NK-92 (cell line): Measurements from ENCODE around the gene KANK3.
"Not testable (repeated sequence)": the region's sequence is repeated elsewhere in the genome, so short reads cannot be mapped to it uniquely, and the experiment has no call there.

ENCODE experiments used
- DNase-seq: peaks from one replicate; lab custom pipeline; 2025; ENCODE audit not compliant: unreplicated experiment; lab: John Stamatoyannopoulos, UW

The KANK3 gene

GRCh38 chr19:8320564-8321066 lies 22.4 kb downstream of the KANK3 start:
- DNase-seq, result no peak

DNA sequence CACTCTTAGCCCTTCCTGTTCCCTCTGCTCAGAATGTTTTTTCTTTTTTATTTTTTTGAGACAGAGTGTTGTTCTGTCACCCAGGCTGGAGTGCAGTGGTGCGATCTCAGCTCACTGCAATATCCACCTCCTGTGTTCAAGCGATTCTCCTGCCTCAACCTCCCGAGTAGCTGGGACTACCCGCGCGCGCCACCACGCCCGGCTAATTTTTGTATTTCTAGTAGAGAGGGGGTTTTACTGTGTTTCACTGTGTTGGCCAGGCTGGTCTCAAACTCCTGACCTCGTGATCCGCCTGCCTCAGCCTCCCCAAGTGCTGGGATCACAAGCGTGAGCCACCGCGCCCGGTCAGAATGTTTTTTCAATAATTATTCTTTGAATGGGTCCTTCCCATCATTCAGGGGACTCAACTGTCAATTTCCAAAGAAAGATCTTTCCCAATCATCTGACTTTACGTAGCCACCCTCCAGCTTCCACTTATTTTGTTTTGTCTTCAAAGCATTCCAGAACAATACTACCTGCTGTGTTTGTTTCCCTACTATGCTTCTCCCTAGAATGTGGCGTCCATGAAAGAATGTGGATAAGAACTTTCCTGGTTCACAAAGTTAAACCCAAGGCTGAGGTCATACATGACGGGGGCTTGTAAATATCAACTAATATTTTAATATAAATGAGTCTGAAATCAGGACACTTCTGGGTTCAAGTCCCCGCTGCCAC lies 23.1 kb downstream of the KANK3 start:
- DNase-seq, result no peak

DNA sequence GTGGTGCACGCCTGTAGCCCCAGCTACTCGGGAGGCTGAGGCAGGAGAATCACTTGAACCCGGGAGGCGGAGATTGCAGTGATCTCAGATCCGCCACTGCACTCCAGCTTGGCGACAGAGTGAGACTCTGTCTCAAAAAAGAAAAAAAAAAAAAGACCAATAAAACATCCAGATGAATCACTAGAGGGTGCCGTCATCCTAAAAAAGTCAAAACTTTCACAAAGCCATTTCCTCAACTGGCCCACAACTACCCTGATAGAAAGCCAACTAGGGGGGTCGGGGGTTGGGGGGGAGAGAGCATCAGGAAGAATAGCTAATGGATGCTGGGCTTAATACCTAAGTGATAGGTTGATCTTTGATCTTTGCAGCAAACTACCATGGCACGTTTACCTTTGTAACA lies 24.2 kb downstream of the KANK3 start:
- not testable (repeated sequence) for DNase-seq

GRCh38 chr19:8316351-8317125 lies 26.5 kb downstream of the KANK3 start:
- DNase-seq, result no peak

DNA sequence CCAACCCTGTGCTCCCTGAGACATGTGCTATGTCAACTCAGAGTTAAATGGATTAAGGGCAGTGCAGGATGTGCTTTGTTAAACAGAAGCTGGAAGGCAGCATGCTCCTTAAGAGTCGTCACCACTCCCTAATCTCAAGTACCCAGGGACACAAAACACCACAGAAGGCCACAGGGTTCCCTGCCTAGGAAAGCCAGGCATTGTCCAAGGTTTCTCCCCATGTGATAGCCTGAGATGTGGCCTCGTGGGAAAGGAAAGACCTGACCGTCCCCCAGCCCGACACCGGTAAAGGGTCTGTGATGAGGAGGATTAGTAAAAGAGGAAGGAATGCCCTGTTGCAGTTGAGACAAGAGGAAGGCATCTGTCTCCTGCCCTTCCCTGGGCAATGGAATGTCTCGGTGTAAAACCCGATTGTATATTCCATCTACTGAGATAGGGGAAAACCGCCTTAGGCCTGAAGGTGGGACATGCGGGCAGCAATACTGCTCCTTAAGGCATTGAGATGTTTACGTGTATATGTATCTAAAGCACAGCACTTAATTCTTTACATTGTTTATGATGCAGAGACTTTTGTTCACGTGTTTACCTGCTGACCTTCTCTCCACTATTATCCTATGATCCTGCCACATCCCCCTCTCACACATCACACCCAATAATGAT lies 28.0 kb downstream of the KANK3 start:
- DNase-seq, result not testable (repeated sequence)

GRCh38 chr19:8311461-8312260 lies 31.4 kb downstream of the KANK3 start:
- DNase-seq, result no peak

- DNase-seq, result no peak
Observed at GRCh38 chr19:8310342-8311055, 32.6 kb downstream of the KANK3 start.

- no peak for DNase-seq
Observed at GRCh38 chr19:8308891-8309291, 34.2 kb downstream of the KANK3 start.

DNA sequence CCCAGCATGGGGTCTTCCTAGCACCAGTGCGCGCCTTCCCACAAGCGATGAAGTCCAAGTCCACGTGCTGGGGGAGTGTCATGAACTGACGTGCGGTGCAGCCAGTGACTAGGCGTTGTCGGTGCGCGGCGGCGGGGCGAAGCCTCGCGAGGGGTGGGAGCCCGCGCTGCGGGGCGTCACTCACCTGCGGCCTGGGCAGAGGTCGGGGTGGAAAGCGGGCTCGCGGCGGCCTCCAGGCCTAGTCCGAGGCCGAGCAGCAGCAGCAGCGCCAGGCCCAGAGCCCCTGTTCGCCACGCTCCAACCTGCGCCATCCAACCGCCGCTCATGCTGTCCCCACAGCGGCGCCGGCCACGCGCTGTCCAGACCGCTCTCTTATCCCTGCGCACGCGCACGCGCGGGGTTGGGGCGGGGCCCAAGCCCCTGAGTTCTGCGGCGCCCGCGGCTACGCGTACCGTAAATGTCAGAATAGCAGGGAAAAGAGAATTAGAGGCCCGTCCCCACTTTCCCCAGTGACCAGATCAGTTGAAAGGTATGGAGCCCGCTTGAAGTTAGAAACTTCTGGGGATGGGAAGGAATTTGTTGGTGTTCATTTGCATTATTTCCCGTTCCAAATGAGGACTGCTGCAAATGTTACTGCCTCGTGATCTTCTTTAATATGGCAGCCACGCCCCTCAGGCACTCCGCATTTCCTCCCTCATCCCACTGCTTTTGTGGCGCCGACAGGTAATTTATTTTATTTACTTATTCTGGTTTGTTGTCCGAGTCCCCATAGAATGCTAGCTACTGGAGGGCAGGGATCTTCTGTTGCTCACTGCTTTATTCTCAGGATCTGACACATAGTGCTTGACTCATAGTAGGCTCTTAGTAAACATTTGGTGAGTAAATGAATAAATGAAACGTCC lies 34.8 kb downstream of the KANK3 start, which contains the start of gene CD320:
Gene CD320 (minus strand): TSS at position 394 of the 902 bp plus-strand sequence. CDS start 68 bp downstream, at position 326.
- DNase-seq, result peak; percentile 12

DNA sequence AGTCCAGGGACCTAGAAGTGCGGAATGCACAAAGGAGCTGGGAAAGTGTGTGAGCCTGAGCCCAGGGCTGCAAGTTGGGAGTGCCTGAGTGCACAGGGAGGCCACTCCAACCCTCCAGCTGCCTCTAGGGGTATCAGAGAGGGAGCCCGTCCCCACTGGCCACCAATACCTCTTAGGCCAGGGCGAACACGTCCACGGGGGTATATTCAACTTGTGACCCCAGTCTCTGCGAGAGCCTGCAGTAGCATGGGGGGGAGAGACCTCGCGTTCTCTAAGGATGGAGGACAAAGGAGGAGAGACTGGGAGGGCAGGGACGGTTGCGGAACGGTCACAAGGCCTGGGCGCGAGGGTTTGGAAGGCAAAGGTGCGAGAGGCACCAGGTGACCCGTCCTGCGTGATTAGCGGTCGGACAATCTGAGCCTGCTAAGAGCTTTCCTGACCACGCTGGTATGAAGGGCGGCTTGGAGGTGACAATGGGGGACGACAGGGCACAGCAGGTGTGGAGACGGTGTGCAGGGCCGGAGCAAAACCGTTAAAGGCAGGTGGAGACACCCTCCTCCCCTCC lies 35.6 kb downstream of the KANK3 start:
- DNase-seq, result no peak

DNA sequence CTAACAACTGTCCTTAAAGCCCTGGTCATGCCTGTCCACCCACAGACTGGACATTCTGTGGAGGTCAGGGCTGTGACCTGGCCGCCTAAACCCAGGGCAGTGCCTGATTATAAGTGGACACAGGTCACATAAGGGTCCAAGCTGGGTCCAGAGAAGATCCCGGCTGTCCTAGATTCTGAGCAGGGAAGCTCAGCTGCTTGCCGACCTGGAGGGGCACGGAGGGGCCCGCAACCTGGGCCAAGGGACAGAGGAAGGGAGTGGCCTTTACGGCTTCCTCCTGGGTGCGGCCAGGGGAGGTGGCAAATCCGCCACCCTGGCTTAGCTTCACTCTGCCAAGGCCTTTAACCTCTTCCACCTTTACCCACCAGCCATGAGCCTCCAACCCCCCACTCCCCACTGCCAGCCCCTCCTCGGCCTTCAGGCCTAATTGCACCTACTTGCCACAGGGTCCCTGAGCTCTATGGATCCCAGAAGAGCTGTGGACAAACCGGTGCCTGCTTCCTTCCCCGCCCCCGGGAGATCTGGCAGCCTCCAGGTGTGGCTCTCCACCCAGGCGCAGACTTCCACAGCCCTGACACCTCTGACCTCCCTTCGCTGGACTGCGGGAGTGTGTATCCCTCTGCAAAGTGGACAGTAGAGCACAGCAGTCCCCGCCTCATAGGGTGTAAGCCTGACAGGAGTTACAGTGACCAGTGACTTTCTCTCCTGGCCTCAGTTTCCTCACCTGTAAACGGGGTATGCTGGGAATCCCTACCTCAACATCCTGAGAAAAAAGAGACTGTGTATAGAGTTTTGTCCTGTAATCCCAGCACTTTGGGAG lies 36.6 kb downstream of the KANK3 start:
- DNase-seq, result no peak

GRCh38 chr19:8305798-8306197 lies 37.3 kb downstream of the KANK3 start:
- no peak for DNase-seq

- DNase-seq, result no peak
Observed at GRCh38 chr19:8304841-8305621, 38.0 kb downstream of the KANK3 start.

DNA sequence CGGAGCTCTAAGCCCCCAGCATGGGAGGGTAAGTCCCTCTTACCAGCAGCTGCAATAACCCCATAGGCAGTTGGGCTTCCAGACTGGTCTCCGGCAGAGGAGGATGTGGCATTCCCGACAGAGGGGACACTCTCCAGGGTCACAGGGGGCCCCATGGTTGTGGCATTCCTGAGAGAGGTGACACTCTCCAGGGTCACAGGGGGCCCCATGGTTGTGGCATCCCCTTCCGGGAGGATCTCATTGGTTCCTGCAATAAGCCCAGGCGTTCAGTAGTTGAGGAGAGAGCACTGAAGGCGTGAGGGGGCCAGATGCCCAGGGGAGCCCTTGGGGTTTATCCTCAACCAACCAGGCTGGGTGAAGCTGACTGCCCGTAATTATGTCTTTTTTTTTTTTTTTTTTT lies 40.3 kb downstream of the KANK3 start:
- no peak for DNase-seq

- no peak for DNase-seq
Observed at GRCh38 chr19:8302357-8302691, 40.7 kb downstream of the KANK3 start.

DNA sequence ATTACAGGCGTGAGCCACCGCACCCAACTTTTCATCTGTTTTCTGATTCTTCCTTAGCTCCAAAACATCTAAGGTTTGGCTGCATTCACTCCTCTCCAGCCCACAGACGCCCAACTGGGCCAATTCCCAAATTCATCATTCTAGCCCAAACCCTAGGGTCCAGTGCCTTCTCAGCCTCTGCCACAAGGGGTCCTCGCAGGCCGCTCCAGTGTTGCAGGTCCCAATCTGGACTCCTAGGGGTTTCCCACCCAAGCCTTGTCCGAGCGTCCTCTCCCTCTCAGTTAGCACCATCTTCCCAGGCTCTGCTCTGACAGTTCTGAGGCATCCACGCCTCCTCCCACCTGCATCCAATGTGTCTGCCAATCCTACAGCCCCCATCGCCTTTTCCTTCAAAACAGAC lies 51.7 kb downstream of the KANK3 start:
- DNase-seq, result not testable (repeated sequence)

- not testable (repeated sequence) for DNase-seq
Observed at GRCh38 chr19:8276508-8276907, 66.6 kb downstream of the KANK3 start.
